GM12865 (cell line): ENCODE measurements around the gene DENND2D.

Experiments used
- DNase-seq: peaks from one replicate; pipeline ENCODE4 v3.0.0; 2010; ENCODE audit warnings: low read depth
- H3K4me3 ChIP-seq: 2 replicates; pipeline ENCODE4 v1.5.1; 2011; ENCODE audit warnings: mild to moderate bottlenecking, low read depth, low read length, control low read depth
- CTCF ChIP-seq: IDR thresholded peaks from 2 replicates; pipeline ENCODE4 v1.5.1; 2011; ENCODE audit warnings: low read length, control low read depth, low read depth, inconsistent platforms; ENCODE audit not compliant: insufficient read depth; ENCODE audit errors: missing control alignments

Gene DENND2D

GRCh38 chr1:111161843-111162487 is 38.5 kb downstream of the DENND2D start:
- no peak for TF ChIP-seq CTCF
- H3K4me3 ChIP-seq: no peak overlapping the region
- no peak for DNase-seq

GRCh38 chr1:111157431-111157830 is 43.0 kb downstream of the DENND2D start:
- H3K4me3 ChIP-seq: no peak overlapping the region
- TF ChIP-seq CTCF: no peak
- no peak for DNase-seq

DNA sequence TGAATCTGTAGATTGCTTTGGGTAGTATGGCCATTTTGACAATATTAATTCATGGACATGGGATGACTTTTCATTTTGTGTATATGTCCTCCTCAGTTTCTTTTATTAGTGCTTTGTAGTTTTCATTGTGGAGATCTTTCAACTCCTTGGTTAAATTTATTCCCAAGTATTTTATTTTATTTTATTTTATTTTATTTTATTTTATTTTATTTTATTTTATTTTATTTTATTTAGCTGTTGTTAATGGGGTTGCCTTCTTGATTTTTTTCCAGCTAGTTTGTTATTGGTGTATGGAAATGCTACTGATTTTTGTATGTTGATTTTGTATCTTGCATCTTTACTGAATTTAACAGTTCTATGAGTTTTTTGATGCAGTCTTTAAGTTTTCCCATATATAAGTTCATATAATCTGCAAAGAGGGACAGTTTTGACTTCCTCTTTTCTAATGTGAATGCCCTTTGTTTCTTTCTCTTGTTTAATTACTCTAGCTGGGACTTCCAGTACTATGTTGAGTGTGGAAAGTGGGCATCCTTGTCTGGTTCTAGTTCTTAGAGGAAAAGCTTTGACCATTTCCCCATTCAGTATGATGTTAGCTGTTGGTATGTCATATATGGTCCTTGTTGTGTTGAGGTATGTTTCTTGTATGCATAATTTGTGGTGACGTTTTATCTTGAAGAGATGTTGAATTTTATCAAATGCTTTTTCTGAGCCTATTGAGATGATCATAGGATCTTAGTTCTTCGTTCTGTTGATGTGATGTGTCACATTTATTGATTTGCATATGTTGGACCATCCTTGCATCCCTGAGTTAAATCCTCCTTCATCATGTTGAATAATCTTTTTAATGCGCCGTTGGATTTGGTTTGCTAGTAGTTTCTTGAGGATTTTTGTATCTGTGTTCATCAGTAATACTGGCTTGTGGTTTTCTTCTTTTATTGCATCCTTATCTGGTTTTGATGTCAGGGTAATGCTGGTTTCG is 46.1 kb downstream of the DENND2D start:
- no peak overlapping the region for H3K4me3 ChIP-seq
- no peak for DNase-seq
- no peak for TF ChIP-seq CTCF

DNA sequence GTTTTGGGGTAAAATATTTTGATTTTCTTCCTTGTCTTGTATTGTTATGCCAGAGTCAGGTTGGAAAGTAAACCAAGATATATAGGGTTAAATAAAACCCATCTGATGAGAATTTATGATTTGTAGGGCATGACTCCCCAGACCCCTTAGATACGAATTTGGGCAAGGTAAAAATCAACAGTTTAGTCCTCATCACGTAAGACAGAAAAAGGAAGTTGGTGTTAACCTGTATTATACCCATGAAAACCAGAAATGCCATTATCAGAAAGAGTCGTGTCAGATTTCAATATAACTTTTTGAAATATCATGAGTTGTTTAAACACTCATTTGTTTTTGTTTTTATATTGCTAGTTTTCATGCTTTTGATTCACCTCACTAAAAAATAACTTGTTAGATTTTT is 48.6 kb downstream of the DENND2D start:
- DNase-seq: no peak
- TF ChIP-seq CTCF: no peak
- no peak overlapping the region for H3K4me3 ChIP-seq

GRCh38 chr1:111148376-111148881 is 52.0 kb downstream of the DENND2D start:
- H3K4me3 ChIP-seq: no peak overlapping the region
- DNase-seq: peak; percentile 29
- TF ChIP-seq CTCF: no peak

DNA sequence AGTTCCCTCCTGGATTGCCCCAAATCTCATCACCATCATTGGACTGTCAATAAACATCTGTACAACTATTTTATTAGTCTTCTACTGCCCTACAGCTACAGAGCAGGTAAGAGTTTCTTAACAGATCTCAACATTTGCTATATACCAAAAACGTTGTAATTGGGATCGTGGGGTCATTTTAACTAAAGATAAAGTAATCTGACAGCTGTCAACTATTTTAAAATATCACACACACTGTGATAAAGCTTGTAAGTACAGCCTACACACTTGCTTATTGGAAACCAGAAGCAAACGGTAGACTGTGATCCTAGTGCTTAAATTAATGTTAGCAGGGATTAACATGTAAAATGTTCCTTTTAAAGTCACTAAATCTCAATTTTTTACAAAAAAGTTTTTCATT is 52.5 kb downstream of the DENND2D start:
- no peak for TF ChIP-seq CTCF
- DNase-seq: no peak

More for the DNA sequence above, 52.5 kb downstream of the DENND2D start:
- H3K4me3 ChIP-seq: no peak overlapping the region
